ENCODE measurements around the gene DLGAP1. TPM values are rescaled to one million over a fixed set of nuclear protein-coding genes. Genes with fewer than 3 reads are reported as not detected.

The DLGAP1 gene
- total and polyA plus RNA-seq, 10 of the 15 experiments (the other 5 are each of a cell fraction or from before 2014, with no cell fraction given) = 0.23 to 27.6 (median 1.9) TPM

DNA sequence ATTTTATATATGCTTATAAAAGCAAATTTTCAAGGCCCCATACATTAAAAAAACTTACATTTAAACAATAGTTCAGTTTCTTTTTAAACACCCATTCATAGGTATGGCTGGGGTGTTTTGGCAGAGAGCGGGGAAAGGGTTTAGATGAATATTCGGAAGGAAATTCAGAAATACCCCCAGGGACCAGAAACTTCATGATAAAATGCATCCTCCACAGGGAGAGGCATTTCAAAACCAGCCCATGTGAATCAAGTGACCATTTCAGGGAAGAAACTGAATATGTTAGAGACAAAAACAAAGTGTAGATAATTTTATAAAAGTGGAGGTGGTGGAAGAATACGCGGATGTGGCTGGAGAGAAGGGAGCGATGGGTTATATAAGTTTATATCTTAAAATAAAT lies 678.0 kb downstream of the DLGAP1 start:
- Histone ChIP-seq H3K4me3 (no peak overlapping the region), H3K9ac (ENCODE audit: control insufficient read depth, insufficient read depth, low read length) (no peak overlapping the region), H2AFZ (ENCODE audit: control insufficient read depth, low read depth, low read length) (no peak overlapping the region), H3K27me3 (replicated peaks in 1 of 2; ENCODE audit: control insufficient read depth in 2 of 2, insufficient read depth in 2 of 2, low read length in 1 of 2) (no peaks in the 10 kb centered on the region), H3K36me3 (ENCODE audit: control insufficient read depth in 2 of 2, insufficient read depth in 2 of 2, low read length in 1 of 2) (no peaks in the 10 kb centered on the region), H3K4me1 (ENCODE audit: control insufficient read depth, insufficient read depth, low read length) (no peaks in the 10 kb centered on the region), H3K4me2 (ENCODE audit: control insufficient read depth, insufficient read depth) (no peak overlapping the region), H3K27ac (ENCODE audit: control insufficient read depth, insufficient read depth) (no peak overlapping the region), H3K9me3 (replicated peaks; ENCODE audit: control insufficient read depth, insufficient read depth, low read length) (no peaks in the 10 kb centered on the region), H4K20me1 (ENCODE audit: control insufficient read depth, insufficient read depth) (no peaks in the 10 kb centered on the region), H3K79me2 (ENCODE audit: control insufficient read depth, insufficient read depth, low read length) (no peaks in the 10 kb centered on the region)
- RAD21 ChIA-PET (ENCODE audit: unreplicated experiment) = no interaction called here
- CTCF ChIA-PET = no interaction called here
- ATAC-seq (no peak), FAIRE-seq (no peak), DNase-seq (ENCODE audit: low read depth, low spot score) (no peak)
- in situ Hi-C loops (cut with MboI) (no loop called here), intact Hi-C loops (cut with micrococcal nuclease; ENCODE audit: unreplicated experiment) (loop anchor here (10.0 kb wide), 1 partner anchor 62 kb away; no protein-coding TSS in a partner anchor)
- TF ChIP-seq, protein P1, sequence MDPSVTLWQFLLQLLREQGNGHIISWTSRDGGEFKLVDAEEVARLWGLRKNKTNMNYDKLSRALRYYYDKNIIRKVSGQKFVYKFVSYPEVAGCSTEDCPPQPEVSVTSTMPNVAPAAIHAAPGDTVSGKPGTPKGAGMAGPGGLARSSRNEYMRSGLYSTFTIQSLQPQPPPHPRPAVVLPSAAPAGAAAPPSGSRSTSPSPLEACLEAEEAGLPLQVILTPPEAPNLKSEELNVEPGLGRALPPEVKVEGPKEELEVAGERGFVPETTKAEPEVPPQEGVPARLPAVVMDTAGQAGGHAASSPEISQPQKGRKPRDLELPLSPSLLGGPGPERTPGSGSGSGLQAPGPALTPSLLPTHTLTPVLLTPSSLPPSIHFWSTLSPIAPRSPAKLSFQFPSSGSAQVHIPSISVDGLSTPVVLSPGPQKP (IDR thresholded peaks at IDR 0.05; ENCODE audit: low read depth, low read length) = no peak
- TF ChIP-seq RAD51 (IDR thresholded peaks at IDR 0.05) = no peak
- TF ChIP-seq ESRRA (IDR thresholded peaks at IDR 0.05; ENCODE audit: low read length) = no peak
- TF ChIP-seq CHD2 (IDR thresholded peaks at IDR 0.05; ENCODE audit: borderline replicate concordance, low read depth, low read length) = no peak
- TF ChIP-seq, protein P2, sequence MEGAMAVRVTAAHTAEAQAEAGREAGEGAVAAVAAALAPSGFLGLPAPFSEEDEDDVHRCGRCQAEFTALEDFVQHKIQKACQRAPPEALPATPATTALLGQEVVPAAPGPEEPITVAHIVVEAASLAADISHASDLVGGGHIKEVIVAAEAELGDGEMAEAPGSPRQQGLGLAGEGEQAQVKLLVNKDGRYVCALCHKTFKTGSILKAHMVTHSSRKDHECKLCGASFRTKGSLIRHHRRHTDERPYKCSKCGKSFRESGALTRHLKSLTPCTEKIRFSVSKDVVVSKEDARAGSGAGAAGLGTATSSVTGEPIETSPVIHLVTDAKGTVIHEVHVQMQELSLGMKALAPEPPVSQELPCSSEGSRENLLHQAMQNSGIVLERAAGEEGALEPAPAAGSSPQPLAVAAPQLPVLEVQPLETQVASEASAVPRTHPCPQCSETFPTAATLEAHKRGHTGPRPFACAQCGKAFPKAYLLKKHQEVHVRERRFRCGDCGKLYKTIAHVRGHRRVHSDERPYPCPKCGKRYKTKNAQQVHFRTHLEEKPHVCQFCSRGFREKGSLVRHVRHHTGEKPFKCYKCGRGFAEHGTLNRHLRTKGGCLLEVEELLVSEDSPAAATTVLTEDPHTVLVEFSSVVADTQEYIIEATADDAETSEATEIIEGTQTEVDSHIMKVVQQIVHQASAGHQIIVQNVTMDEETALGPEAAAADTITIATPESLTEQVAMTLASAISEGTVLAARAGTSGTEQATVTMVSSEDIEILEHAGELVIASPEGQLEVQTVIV (IDR thresholded peaks at IDR 0.05; ENCODE audit: borderline replicate concordance, partially characterized antibody) = no peak
- TF ChIP-seq KAT2A (conservative IDR thresholded peaks at IDR 0.05; ENCODE audit: control insufficient read depth, low read depth, low read length) = no peak
- no peak for TF ChIP-seq IRF4 (IDR thresholded peaks at IDR 0.05; ENCODE audit: low read depth, low read length)
- TF ChIP-seq, protein P3, sequence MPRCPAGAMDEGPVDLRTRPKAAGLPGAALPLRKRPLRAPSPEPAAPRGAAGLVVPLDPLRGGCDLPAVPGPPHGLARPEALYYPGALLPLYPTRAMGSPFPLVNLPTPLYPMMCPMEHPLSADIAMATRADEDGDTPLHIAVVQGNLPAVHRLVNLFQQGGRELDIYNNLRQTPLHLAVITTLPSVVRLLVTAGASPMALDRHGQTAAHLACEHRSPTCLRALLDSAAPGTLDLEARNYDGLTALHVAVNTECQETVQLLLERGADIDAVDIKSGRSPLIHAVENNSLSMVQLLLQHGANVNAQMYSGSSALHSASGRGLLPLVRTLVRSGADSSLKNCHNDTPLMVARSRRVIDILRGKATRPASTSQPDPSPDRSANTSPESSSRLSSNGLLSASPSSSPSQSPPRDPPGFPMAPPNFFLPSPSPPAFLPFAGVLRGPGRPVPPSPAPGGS (IDR thresholded peaks at IDR 0.05; ENCODE audit: borderline replicate concordance, insufficient read depth, low read depth, low read length, poor library complexity, severe bottlenecking) = no peak
- TF ChIP-seq E2F8 (IDR thresholded peaks at IDR 0.05; ENCODE audit: low read depth, partially characterized antibody) = no peak
- no peak for TF ChIP-seq NR2F1 (conservative IDR thresholded peaks at IDR 0.05)
- TF ChIP-seq, protein P4, sequence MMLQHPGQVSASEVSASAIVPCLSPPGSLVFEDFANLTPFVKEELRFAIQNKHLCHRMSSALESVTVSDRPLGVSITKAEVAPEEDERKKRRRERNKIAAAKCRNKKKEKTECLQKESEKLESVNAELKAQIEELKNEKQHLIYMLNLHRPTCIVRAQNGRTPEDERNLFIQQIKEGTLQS (IDR thresholded peaks at IDR 0.05; ENCODE audit: borderline replicate concordance, extremely low read depth, low read depth, low read length) = no peak
- POLR2A ChIA-PET = no interaction called here
- WGBS (ENCODE audit: insufficient coverage, insufficient replicate concordance, low lambda C conversion rate, missing lambda C conversion rate) = 84% methylated on average over 5 of the region's 5 CpGs
- SMC1A ChIA-PET (ENCODE audit: uncharacterized antibody, unreplicated experiment) = interaction anchor here (0.6 kb wide), 1 partner anchor 218 kb away, joined by 3 read pairs; no protein-coding TSS in a partner anchor
- BruUV-seq (replicated peaks) = no TSS peak
